Measurements from ENCODE around the gene TTC33. TPM values are rescaled to one million over a fixed set of nuclear protein-coding genes. Genes with fewer than 3 reads are reported as not detected.

TTC33 gene
- total RNA-seq, 4 donors from 2014 or later: 18.8 to 123 (median 39.7) TPM

DNA sequence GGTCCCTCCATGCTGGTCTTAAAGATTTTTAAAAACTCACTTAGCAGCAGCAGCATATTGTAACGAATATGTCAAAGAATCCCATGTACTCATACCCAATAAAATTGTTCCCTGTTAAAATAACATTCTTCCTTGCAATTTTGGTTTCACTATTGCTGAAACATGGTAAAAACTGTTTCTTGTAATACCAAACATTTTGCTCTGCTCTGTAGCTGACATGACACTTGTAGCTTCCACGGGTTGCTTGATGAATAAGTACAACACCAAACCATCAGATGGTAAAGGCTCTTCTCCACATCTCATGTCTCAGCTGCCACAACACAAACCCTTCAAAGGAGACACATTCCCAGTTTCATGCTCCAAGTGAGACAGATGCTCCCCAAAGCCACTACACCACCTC, 256.8 kb downstream of the TTC33 start:
- no peaks in the 10 kb centered on the region for H3K4me1 ChIP-seq
- no peak overlapping the region for H3K27ac ChIP-seq
- H3K27me3 ChIP-seq: no peaks in the 10 kb centered on the region
- no peak for DNase-seq
- no peaks in the 10 kb centered on the region for H3K9me3 ChIP-seq
- no peak overlapping the region for H3K4me3 ChIP-seq
- intact Hi-C loops (cut with DNase I; ENCODE audit: low total_unique reads): no loop called here
- no peaks in the 10 kb centered on the region for H3K36me3 ChIP-seq
- no peak for TF ChIP-seq POLR2A (IDR thresholded peaks at IDR 0.05)
- TF ChIP-seq, protein P1, sequence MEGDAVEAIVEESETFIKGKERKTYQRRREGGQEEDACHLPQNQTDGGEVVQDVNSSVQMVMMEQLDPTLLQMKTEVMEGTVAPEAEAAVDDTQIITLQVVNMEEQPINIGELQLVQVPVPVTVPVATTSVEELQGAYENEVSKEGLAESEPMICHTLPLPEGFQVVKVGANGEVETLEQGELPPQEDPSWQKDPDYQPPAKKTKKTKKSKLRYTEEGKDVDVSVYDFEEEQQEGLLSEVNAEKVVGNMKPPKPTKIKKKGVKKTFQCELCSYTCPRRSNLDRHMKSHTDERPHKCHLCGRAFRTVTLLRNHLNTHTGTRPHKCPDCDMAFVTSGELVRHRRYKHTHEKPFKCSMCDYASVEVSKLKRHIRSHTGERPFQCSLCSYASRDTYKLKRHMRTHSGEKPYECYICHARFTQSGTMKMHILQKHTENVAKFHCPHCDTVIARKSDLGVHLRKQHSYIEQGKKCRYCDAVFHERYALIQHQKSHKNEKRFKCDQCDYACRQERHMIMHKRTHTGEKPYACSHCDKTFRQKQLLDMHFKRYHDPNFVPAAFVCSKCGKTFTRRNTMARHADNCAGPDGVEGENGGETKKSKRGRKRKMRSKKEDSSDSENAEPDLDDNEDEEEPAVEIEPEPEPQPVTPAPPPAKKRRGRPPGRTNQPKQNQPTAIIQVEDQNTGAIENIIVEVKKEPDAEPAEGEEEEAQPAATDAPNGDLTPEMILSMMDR (IDR thresholded peaks at IDR 0.05): no peak

DNA sequence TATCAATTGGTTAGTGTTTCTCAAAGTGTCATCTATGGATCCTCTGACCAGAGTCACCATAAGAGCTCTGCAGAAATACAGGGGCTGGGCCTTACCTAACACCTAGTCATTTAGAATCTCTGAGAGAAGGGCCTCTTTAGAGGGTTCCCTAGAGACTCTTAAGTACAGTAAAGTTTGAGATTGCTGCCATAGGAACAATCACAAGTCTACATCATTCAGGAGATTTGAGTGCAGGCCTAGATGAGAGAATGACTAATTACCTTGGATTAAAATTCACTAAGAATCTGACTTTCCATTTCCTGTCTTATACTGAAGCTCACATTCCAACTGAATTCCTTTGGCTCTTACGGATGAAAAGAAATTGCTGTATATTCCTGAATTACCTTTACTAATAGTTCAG, 258.2 kb downstream of the TTC33 start:
- no peaks in the 10 kb centered on the region for H3K27me3 ChIP-seq
- H3K36me3 ChIP-seq: no peaks in the 10 kb centered on the region
- H3K4me3 ChIP-seq: no peak overlapping the region
- no peak for DNase-seq
- intact Hi-C loops (cut with DNase I; ENCODE audit: low total_unique reads): no loop called here
- no peaks in the 10 kb centered on the region for H3K9me3 ChIP-seq
- H3K27ac ChIP-seq: no peak overlapping the region
- TF ChIP-seq, protein P1 (IDR thresholded peaks at IDR 0.05): no peak
- no peak for TF ChIP-seq POLR2A (IDR thresholded peaks at IDR 0.05)
- no peaks in the 10 kb centered on the region for H3K4me1 ChIP-seq

DNA sequence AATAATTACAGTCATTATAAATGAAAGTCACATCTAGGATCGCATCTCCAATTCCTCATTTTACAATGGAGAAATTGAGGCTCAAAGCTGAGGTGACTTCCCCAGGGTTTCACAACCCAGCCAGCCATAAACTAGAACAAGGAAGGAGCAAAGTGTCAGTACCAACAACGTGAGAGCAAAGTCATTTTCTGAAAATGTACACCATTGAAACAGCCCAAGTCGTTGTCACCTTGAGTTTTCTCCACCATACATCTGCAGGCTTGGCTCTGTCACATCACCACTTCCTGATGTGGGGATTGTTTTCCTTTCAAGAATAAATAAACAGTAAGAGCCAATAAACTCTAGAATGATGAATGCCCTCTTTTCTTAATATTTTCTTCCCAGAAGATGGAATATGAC, 260.5 kb downstream of the TTC33 start:
- no peak for DNase-seq
- Histone ChIP-seq H3K27ac (no peak overlapping the region), H3K36me3 (no peaks in the 10 kb centered on the region), H3K27me3 (no peaks in the 10 kb centered on the region), H3K4me3 (no peak overlapping the region), H3K4me1 (no peaks in the 10 kb centered on the region), H3K9me3 (no peaks in the 10 kb centered on the region)
- intact Hi-C loops (cut with DNase I; ENCODE audit: low total_unique reads): no loop called here
- TF ChIP-seq, protein P1 (IDR thresholded peaks at IDR 0.05): no peak
- TF ChIP-seq POLR2A (IDR thresholded peaks at IDR 0.05): no peak

DNA sequence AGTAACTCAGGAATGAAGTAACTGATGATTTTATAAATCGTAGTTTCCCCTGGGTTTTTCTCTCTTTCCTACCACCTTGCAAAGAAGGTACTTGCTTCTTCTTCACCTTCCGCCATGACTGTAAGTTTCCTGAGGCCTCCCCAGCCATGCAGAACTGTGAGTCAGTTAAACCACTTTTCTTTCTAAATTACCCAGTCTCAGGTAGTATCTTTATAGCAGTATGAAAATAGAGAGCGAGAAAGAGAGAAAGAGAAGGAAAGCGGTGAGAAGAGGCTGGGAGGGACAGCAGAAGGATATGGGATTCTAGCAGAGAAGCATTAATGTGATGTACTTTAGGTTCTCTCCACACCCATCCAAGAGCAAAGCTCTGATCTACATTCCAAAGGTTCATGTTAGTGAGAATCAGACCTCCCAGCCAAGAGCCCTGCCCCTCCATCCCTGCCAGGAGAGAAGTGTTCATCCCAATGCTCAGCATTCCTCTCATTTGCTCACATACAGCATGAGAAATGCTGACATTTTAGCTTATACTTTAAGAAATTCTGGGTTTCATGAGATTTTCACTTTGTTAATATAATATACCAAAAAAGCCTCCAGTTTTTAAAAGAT, 261.0 kb downstream of the TTC33 start:
- Histone ChIP-seq H3K4me3 (no peak overlapping the region), H3K4me1 (no peaks in the 10 kb centered on the region), H3K36me3 (no peaks in the 10 kb centered on the region), H3K9me3 (no peaks in the 10 kb centered on the region), H3K27me3 (no peaks in the 10 kb centered on the region), H3K27ac (no peak overlapping the region)
- DNase-seq: no peak
- TF ChIP-seq, protein P1 (IDR thresholded peaks at IDR 0.05): no peak
- no peak for TF ChIP-seq POLR2A (IDR thresholded peaks at IDR 0.05)
- intact Hi-C loops (cut with DNase I; ENCODE audit: low total_unique reads): no loop called here

DNA sequence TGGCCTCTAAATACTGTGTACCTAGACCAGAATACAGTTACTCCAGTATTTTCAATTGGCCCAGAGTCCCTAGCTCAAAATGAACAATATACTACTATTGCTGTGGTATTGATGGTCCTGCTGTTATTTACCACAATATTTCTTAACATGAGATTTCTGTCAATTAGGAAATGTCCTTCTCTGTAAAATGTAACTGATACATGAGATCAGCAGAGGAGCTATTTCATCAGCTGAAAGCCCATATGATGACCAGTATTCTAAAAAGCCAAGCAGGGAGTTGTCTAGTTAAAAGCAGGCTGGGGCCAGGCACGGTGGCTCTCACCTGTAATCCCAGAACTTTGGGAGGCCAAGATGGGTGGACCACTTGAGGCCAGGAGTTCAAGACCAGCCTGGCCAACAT, 263.7 kb downstream of the TTC33 start:
- Histone ChIP-seq H3K36me3 (no peaks in the 10 kb centered on the region), H3K9me3 (no peaks in the 10 kb centered on the region), H3K4me1 (no peaks in the 10 kb centered on the region), H3K4me3 (no peak overlapping the region), H3K27me3 (no peaks in the 10 kb centered on the region), H3K27ac (no peak overlapping the region)
- TF ChIP-seq POLR2A (IDR thresholded peaks at IDR 0.05): no peak
- TF ChIP-seq, protein P1 (IDR thresholded peaks at IDR 0.05): no peak
- no peak for DNase-seq
- intact Hi-C loops (cut with DNase I; ENCODE audit: low total_unique reads): no loop called here
